IPS-18c (cell line): ENCODE measurements around the gene CSTF3.
"Not testable (repeated sequence)": the region's sequence is repeated elsewhere in the genome, so short reads cannot be mapped to it uniquely, and the experiment has no call there.

ENCODE experiments used
- H3K4me3 ChIP-seq: 2 replicates; pipeline ENCODE4 v1.7.0; 2013; ENCODE audit warnings: low read depth, mild to moderate bottlenecking, low read length, moderate library complexity; ENCODE audit not compliant: insufficient read depth
- H3K9me3 ChIP-seq: one replicate; pipeline ENCODE4 v1.6.1; 2013; ENCODE audit warnings: mild to moderate bottlenecking, low read length, moderate library complexity; ENCODE audit not compliant: control insufficient read depth, insufficient read depth

Gene CSTF3

GRCh38 chr11:33172345-33172744 lies 11.1 kb upstream of the CSTF3 start:
- H3K9me3 ChIP-seq = no peaks in the 10 kb centered on the region
- no peak overlapping the region for H3K4me3 ChIP-seq

DNA sequence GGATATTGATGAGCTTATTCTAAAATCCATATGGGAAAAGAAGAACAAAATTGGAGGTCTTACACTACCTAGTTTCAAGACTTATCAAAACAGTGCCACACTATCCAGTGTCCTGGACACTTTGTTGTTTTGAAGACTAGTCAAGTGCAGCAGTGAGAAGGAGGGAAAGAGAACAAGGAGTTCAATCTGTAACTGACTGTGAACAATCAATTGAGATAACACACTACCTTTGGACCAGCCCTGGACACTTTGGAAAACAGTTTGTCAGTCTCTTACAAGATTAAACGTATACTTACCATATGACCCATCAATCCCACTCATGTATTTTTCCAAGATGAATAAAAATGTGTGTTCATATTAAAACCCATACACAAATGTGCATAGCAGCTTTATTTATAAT lies 10.0 kb upstream of the CSTF3 start:
- Histone ChIP-seq H3K9me3 (no peaks in the 10 kb centered on the region), H3K4me3 (no peak overlapping the region)

DNA sequence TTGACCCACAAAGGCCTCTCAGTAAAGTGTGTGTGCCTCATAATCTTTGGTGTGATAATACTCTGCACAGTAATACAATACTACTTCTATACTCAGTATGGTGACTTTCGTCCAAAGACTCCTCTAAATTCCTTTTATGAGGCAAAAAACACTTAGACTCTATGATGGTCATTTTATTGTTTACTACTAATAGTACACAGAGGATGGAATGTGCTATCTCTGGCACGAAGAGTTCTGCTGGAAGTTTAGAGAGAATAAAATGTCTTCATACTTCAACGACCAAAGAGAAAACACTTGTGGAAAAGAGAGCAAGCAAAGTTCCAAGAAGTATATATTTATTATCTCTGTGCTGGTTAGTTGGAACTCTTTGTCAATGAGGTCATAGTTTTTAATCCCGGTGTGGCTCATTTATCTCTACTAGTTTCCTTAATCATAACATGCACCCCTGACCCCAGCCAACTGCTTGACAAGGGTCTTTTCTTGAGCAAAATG lies 7.5 kb upstream of the CSTF3 start:
- no peaks in the 10 kb centered on the region for H3K9me3 ChIP-seq
- H3K4me3 ChIP-seq = no peak overlapping the region

DNA sequence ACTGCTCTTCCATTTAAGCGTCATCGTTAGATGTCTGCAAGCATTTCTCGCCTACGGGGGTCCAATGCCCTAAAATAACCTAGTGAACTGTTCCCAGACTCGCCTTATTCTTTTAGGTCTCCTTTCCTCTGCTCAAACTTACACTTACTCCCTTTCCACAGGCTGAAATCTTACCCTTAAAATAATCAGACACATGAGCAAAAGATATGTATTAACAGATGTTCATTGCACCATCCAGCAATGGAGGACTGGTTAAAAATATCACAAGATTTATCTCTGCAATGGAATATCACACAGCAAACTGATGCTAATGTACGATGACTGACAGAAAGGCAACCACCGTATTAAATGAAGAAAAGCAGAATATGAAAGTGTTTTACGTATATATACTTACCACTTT lies 1.6 kb upstream of the CSTF3 start:
- Histone ChIP-seq H3K9me3 (no peaks in the 10 kb centered on the region), H3K4me3 (no peak overlapping the region)

DNA sequence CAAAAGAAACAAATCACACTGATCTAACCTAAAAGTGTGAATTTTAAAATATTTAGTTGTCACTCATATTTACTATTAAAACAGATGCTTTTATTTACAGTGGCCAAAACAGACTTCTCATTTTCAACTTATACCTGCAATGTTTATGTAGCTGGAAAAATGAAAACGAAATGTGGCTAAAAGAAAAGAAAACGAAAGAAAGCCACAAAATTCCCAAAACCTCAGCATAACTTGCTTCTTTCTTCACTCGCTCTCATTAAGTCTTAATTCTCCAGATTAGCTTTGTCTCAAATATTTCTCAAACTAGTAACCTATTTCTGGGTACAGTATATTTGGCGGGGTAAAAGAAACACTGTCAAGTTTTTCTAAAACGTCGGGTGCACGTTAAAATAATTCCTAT lies 693 bp downstream of the CSTF3 start:
- no peaks in the 10 kb centered on the region for H3K9me3 ChIP-seq
- H3K4me3 ChIP-seq = peak overlapping the region; percentile 96

DNA sequence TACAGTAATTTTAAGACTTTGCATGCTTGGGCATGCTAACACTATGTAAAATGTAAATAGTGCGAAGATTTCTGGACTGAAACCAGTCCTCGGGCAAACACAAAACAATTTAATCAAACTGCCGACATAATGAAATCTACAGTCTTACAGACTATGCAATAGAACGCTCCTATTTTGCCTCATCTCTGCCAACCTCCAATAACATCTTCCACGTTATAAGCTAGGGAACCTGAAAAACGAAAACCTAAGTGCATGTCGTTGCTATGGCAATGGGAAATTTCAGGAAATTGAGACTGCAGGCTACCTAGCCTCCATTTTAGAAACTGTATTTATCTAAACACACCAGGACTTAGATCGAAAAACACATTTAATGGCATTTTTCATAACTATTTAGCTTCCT lies 1.1 kb downstream of the CSTF3 start:
- H3K4me3 ChIP-seq = peak overlapping the region; percentile 96

DNA sequence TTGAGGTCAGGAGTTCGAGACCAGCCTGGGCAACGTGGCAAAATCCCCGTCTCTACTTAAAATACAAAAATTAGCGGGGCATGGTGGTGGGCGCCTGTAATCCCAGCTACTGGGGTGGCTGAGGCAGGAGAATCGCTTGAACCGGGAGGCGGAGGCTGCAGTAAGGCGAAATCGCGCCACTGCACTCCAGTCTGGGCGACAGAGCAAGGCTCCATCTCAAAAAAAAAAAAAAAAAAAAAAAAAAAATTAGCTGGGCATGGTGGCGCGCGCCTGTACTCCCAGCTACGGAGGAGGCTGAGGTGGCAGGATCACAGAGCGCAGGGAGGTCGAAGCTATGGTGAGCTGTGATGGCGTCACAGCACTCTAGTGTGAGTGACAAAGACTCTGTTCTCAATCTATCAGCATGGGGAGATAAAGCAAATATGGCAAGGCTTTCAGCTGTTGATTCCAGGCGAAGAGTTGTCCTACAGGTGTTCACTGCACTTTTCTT lies 1.9 kb downstream of the CSTF3 start:
- peak overlapping the region; percentile 96; the same call in 1 of the 2 replicates for H3K4me3 ChIP-seq
- not testable (repeated sequence) for H3K9me3 ChIP-seq

More for the DNA sequence above, 1.1 kb downstream of the CSTF3 start:
- no peaks in the 10 kb centered on the region for H3K9me3 ChIP-seq

DNA sequence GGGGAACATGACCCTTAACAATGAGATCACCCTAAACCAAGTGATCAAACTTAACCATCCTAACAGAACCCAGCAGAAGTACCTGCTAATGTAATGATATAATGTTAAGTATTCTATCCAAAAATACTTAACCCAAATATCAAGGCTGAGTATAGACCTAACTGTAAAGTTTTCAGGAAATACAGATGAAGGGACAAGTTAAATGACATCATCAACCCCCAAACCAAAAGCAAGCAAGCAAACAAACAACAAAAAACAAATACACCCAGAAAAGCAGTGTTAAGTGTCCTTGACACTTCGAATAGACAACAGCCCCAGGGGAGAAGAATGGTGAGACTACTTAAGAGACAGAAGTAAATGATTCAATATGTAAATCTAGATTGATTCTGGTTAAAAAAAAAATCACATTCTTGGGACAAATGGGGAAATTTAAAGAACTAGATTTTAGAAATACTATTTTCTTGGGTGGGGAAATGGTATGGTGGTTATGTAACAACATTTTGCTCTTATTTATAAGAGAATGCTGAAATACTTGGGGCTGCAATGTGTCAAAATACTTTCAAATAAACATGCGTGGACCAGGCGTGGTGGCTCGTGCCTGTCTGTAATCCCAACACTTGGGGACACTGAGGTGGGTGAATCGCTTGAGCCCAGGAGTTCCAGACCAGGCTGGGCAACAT lies 2.5 kb downstream of the CSTF3 start:
- Histone ChIP-seq H3K9me3 (no peaks in the 10 kb centered on the region), H3K4me3 (peak overlapping the region; percentile 96; the same call in 1 of the 2 replicates)

GRCh38 chr11:33157103-33158027 lies 3.9 kb downstream of the CSTF3 start:
- H3K9me3 ChIP-seq = no peaks in the 10 kb centered on the region
- H3K4me3 ChIP-seq = no peak overlapping the region

DNA sequence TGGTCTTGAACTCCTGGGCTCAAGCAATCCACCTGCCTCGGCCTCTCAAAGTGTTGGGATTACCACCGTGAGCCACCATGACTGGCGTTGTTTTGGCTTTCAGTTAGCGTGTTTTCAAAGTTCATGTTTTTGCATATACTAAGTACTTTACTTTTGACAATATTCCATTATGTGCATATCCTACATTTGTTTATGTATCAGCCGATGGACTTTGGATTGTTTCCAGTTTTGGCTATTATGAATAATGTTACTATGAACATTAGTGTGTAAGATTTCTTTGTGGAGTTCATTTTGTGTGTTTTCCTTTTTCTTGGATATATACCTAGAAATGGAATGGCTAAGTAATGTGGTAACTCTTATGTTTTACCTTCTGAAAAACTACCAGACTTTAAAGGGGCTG lies 9.9 kb downstream of the CSTF3 start:
- Histone ChIP-seq H3K4me3 (no peak overlapping the region), H3K9me3 (no peaks in the 10 kb centered on the region)

DNA sequence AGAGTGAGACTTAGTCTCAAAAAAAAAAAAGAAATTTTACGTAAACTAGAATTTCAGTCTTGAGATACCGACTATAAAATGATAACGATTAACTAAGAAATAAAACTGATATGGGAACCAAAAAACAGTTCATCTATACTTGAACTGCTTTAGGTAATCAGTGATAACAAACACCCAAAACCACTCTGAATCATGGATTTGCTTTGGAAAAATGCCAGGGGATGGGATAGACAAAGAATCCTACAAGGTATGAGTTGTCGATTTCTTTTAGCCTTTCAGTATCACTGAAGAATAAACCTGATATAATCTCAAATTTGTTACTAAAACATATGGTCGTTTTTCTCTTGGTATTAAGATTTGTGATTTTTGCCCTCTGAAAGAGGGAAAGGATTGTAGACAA lies 13.7 kb downstream of the CSTF3 start:
- Histone ChIP-seq H3K9me3 (no peaks in the 10 kb centered on the region), H3K4me3 (no peak overlapping the region)

DNA sequence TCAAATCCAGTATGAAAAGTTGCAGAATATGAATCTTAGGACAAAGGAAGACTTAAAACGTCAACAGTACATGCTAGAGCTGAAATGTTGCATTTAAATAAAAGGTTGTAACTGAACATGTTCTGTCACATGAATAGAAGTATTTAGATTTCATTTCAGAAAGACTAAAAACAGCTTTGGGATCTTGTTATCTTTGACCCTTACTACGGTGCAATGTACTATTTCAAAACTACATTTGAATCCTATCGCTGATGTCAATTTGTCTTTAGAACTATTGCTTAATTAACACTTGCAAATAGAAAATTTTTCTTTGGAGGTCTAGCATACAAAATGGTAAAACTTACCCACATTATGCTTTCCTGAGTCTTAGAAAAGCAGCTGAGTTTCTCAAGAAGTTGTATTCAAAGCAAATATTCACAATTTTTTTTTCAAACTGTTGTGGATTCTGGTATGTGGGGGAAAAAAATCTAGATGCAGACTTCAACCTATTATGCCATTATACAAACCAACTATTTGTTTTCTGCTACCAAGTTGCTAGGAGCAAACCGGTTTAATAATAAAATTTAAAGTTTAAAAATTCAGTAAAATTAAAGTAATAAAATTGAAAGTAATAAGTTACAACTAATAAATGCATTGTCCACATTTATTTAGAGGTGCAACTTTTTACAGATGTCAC lies 25.4 kb downstream of the CSTF3 start:
- no peaks in the 10 kb centered on the region for H3K9me3 ChIP-seq
- H3K4me3 ChIP-seq = no peak overlapping the region

- Histone ChIP-seq H3K9me3 (no peaks in the 10 kb centered on the region), H3K4me3 (no peak overlapping the region)
Observed at GRCh38 chr11:33135216-33135615, 26.1 kb downstream of the CSTF3 start.

DNA sequence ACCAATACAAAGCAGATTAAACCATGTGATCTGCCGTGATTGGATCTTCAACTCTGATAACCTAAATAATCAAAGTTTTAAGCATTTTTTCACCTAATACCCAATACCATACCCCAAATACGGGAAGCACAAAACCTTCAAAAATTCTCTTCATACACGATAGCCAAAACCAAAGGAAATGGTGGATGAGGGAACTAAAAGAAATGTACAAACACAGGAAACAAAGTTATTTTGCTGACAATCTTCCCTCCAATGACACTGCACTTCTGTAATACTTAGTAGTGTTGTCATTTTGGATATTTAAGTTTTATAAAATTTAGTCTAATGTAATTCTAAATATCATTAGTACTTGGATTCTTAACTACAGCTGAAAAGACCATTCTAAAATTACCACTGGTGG lies 27.0 kb downstream of the CSTF3 start:
- Histone ChIP-seq H3K4me3 (no peak overlapping the region), H3K9me3 (no peaks in the 10 kb centered on the region)

GRCh38 chr11:33133761-33134160 lies 27.5 kb downstream of the CSTF3 start:
- Histone ChIP-seq H3K4me3 (no peak overlapping the region), H3K9me3 (no peaks in the 10 kb centered on the region)

- Histone ChIP-seq H3K4me3 (no peak overlapping the region), H3K9me3 (no peaks in the 10 kb centered on the region)
Observed at GRCh38 chr11:33132510-33132909, 28.8 kb downstream of the CSTF3 start.

- Histone ChIP-seq H3K4me3 (no peak overlapping the region), H3K9me3 (no peaks in the 10 kb centered on the region)
Observed at GRCh38 chr11:33128739-33129138, 32.5 kb downstream of the CSTF3 start.
